Upper lobe of right lung (tissue), 1 donor: ENCODE results near the gene MEGF11. TPM values are rescaled to one million over a fixed set of nuclear protein-coding genes. Genes with fewer than 3 reads are reported as not detected.

Source experiments
- ATAC-seq: fragments of 200-7000 bp; cut with Tn5 transposase; one replicate; pipeline ENCODE4 v1.9.1; 2020; ENCODE audit warnings: mild to moderate bottlenecking, moderate library complexity
- DNase-seq: peaks from one replicate; pipeline ENCODE4 v3.0.0-alpha.2; 2020
- H3K27ac ChIP-seq: fragments of 200-600 bp; one replicate; pipeline ENCODE4 v1.8.0; 2022
- H3K27me3 ChIP-seq: fragments of 200-600 bp; one replicate; pipeline ENCODE4 v1.8.0; 2022; ENCODE audit warnings: mild to moderate bottlenecking
- H3K36me3 ChIP-seq: fragments of 200-600 bp; one replicate; pipeline ENCODE4 v1.8.0; 2022
- H3K4me1 ChIP-seq: fragments of 200-600 bp; one replicate; pipeline ENCODE4 v1.8.0; 2022
- H3K4me3 ChIP-seq: fragments of 200-600 bp; one replicate; pipeline ENCODE4 v1.8.0; 2022; ENCODE audit warnings: mild to moderate bottlenecking
- H3K9me3 ChIP-seq: fragments of 200-600 bp; one replicate; pipeline ENCODE4 v1.8.0; 2022
- CTCF ChIP-seq: fragments of 200-600 bp; IDR thresholded peaks from one replicate; pipeline ENCODE4 v1.8.0; 2022; ENCODE audit warnings: antibody characterized with exemption
- intact Hi-C: fragments of 100-400 bp; cut with DNase I; formaldehyde crosslinking; loops from one replicate; pipeline ENCODE4 v1.11.0; 2022
- total RNA-seq: library from RNA; stranded (reverse); fragmentation: NEBNext Ultra II Directional; extraction: Animal tissue kit (Norgen Biotek cat#: 25700); gene quantifications from one replicate; pipeline ENCODE4 v1.2.1, GENCODE V29; 2021
- donor health status: DM: no; HTN: yes; CAD: no; lungs with severe emphysema.

The MEGF11 gene
- total RNA-seq, 1 donor from 2014 or later = 3.0 TPM

- Histone ChIP-seq H3K4me3 (no peak overlapping the region), H3K36me3 (no peaks in the 10 kb centered on the region), H3K4me1 (no peaks in the 10 kb centered on the region), H3K27me3 (peaks cover 19% of the 10 kb centered on the region), H3K9me3 (no peaks in the 10 kb centered on the region), H3K27ac (no peak overlapping the region)
- ATAC-seq (no peak), DNase-seq (no peak)
- TF ChIP-seq CTCF = no peak
- intact Hi-C loops = no loop called here
These were observed 67.3 kb downstream of the MEGF11 start for GRCh38 chr15:66186049-66186825.

GRCh38 chr15:66184936-66185790 lies 68.4 kb downstream of the MEGF11 start:
- ATAC-seq = no peak
- Histone ChIP-seq H3K27ac (no peak overlapping the region), H3K27me3 (peaks cover 19% of the 10 kb centered on the region), H3K4me3 (no peak overlapping the region), H3K4me1 (no peaks in the 10 kb centered on the region), H3K9me3 (no peaks in the 10 kb centered on the region), H3K36me3 (no peaks in the 10 kb centered on the region)
- intact Hi-C loops = no loop called here
- no peak for DNase-seq
- no peak for TF ChIP-seq CTCF

- no peak for TF ChIP-seq CTCF
- Histone ChIP-seq H3K27me3 (peaks cover 19% of the 10 kb centered on the region), H3K27ac (no peak overlapping the region), H3K36me3 (no peaks in the 10 kb centered on the region), H3K4me3 (no peak overlapping the region), H3K4me1 (no peaks in the 10 kb centered on the region), H3K9me3 (no peaks in the 10 kb centered on the region)
- DNase-seq (no peak), ATAC-seq (no peak)
- intact Hi-C loops = no loop called here
These were observed 69.1 kb downstream of the MEGF11 start for GRCh38 chr15:66184492-66184891.

GRCh38 chr15:66180531-66181097 lies 72.9 kb downstream of the MEGF11 start:
- DNase-seq = peak; percentile 17
- intact Hi-C loops = no loop called here
- Histone ChIP-seq H3K36me3 (no peaks in the 10 kb centered on the region), H3K4me1 (no peaks in the 10 kb centered on the region), H3K4me3 (no peak overlapping the region), H3K27ac (no peak overlapping the region), H3K27me3 (peaks cover 16% of the 10 kb centered on the region), H3K9me3 (no peaks in the 10 kb centered on the region)
- TF ChIP-seq CTCF = no peak
- ATAC-seq = no peak

- no peak for ATAC-seq
- no peak for TF ChIP-seq CTCF
- Histone ChIP-seq H3K27me3 (peaks cover 11% of the 10 kb centered on the region), H3K9me3 (no peaks in the 10 kb centered on the region), H3K36me3 (no peaks in the 10 kb centered on the region), H3K4me1 (no peaks in the 10 kb centered on the region), H3K4me3 (no peak overlapping the region), H3K27ac (no peak overlapping the region)
- DNase-seq = no peak
- intact Hi-C loops = no loop called here
These were observed 75.0 kb downstream of the MEGF11 start for GRCh38 chr15:66178531-66178910.
